Suprapubic skin (tissue), 4 donors: Measurements from ENCODE around the gene PDE4C.

Experiments used
- POLR2A ChIP-seq, 2 donors: fragments of 450-650 bp; IDR thresholded peaks; one replicate each; pipeline ENCODE4 v1.6.1; 2017; ENCODE audit warnings: antibody characterized with exemption in 2 of 2, mild to moderate bottlenecking in 2 of 2, moderate library complexity in 2 of 2
- POLR2AphosphoS5 ChIP-seq, 3 donors: sonication (generic); formaldehyde crosslinking; IDR thresholded peaks; one replicate each; pipeline ENCODE4 v1.6.1; 2017; ENCODE audit warnings: antibody characterized with exemption in 3 of 3
- TF ChIP-seq, protein P1 (sequence below), 2 donors: fragments of 200-600 bp in 1 of 2; fragments of 450-650 bp in 1 of 2; sonication (generic) in 1 of 2; IDR thresholded peaks; one replicate each; pipeline ENCODE4 v1.5.1; 2016 to 2019; ENCODE audit warnings: antibody characterized with exemption in 2 of 2, mild to moderate bottlenecking in 1 of 2, moderate library complexity in 1 of 2

DNA sequence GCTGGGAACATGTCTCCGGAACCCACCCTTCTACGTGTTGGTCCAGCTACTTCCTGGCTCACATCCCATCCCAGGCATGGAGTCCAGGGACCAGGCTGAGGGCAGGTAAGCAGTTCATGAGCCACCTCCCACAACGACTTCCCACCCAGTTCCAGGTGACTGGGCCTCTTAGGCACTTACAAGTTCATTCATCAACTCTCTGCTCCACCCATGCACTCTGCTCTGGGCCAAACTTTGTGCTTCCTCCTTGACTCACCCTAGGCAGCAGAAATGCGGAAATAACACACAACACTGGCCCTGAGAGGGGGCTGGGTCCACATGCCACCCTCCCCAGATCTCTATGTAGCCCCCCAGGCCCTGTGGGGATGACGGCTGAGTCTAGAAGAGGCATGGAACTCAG is 27.5 kb upstream of the PDE4C start:
- TF ChIP-seq POLR2A (IDR thresholded peaks at IDR 0.05) (no peak), POLR2AphosphoS5 (IDR thresholded peaks at IDR 0.05) (no peak)
- TF ChIP-seq, protein P1, sequence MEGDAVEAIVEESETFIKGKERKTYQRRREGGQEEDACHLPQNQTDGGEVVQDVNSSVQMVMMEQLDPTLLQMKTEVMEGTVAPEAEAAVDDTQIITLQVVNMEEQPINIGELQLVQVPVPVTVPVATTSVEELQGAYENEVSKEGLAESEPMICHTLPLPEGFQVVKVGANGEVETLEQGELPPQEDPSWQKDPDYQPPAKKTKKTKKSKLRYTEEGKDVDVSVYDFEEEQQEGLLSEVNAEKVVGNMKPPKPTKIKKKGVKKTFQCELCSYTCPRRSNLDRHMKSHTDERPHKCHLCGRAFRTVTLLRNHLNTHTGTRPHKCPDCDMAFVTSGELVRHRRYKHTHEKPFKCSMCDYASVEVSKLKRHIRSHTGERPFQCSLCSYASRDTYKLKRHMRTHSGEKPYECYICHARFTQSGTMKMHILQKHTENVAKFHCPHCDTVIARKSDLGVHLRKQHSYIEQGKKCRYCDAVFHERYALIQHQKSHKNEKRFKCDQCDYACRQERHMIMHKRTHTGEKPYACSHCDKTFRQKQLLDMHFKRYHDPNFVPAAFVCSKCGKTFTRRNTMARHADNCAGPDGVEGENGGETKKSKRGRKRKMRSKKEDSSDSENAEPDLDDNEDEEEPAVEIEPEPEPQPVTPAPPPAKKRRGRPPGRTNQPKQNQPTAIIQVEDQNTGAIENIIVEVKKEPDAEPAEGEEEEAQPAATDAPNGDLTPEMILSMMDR (IDR thresholded peaks at IDR 0.05): no peak
